Measurements from ENCODE around the gene WDR4.
"Not testable (repeated sequence)": the region's sequence is repeated elsewhere in the genome, so short reads cannot be mapped to it uniquely, and the experiment has no call there.

WDR4 gene

DNA sequence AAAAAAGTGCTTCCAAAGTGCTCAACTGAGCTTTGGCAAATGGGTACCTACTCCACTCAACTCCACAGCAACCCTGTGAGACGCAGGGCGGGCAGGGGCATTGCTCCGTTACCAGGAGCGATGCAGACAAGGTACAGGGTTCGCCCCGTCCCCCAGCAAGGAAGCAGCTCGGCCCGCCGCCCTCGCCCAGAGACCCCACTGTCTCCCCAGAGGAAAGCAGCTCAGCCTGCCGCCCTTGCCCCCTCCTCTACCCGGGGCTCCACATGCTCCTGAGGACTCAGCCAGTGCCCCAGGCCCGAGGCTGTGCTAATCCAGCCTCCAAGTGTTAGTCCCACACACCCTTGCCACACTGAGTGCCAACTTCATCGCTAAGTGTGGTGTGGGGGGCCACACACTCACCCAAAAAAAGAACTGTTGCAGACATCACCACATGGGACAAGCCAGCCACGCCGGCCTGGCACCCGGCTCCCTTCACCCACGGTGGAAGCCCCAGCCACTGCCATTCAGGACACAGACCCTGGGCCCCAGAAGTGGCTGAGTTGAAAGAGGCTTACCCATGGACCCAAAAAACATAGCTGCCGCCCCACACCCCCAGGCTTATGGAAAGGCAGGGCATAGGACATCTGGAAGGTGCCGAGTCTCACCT lies 26.3 kb downstream of the WDR4 start:
- DNase-seq (ENCODE audit: low read depth): no peak

DNA sequence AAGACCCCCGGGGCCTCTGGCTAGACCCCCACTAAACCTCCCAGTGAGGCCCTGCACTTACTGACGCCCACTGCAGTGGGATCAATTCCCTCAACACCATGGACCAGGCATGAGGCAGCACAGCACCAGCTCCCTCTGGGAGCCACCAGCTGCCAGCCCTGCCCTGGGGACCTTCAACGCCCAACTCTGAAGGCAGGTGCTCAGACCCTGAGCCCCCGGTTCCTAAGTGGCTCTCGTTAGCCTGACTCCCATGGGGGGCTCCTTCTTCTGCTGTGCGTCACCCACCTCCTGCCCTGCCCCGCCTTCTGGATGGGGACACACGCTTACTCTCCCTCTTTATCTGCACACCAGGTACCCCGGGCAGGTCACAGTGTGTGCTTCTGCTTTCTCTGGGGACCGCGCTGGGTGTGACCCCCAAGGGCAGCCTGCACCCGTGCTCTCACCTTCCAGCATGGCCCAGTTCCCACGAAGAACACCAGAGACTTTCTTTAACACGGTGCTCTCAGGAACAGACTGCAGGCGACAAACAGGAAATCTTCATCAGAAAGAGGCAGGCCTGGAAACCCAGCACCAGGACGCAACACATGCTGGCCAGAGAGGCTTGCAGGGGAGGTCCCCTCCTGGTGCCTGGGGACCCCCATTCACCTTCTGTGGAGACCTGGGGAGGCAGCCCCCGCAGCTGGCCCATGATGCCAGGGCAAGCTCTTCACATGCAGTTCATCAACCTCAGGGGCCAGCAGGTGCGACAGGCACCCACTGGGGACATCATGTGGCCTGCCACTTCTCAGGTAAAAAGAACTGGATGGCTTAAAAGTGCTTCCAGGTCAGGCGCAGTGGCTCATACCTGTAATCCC lies 27.3 kb downstream of the WDR4 start:
- no peak for DNase-seq (ENCODE audit: low read depth)

DNA sequence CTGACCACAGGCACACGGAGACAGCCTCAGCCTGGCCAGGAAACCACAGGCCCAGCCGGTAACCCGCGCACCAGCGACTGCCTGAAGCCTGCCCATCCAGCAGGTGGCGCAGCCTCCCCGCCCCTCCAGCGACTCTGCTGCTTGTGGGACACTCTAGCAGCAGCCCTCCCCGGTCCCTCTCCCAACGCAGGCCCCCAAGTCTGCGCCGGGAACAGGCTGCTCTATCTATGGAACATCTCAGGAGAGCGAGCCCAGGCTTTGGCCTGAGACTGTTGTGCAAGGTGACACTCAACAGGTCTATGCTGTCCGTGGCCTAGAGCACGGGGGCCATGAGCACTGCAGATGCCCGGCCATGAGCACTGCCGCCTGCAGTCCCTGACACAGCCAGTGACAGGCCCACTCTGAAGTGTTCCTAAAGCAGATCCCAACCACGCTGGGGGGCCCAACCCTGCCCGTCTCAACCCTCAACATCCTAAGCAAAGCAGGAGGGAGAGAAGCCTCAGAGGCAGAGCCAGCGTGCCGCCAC lies 28.4 kb downstream of the WDR4 start:
- no peak for DNase-seq (ENCODE audit: low read depth)

DNA sequence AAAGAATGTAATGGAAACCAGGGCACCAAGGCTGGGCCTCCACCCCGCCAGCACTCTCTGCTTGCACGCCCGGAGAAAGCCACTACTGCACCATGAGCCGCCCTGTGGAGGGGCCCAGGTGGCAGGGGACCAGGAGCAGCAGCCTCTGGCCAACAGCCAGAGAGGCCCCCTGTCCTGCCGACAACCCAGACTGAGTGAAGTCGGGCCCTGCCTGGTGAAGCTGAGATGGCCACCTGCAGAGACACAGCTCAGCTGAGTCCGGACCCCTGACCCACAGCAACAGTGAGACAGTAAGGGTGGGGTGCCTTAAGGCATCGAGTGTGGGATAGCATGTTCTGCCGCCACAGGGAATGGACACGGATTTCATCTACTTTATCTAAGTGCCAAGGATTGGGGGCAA lies 28.9 kb downstream of the WDR4 start:
- DNase-seq (ENCODE audit: low read depth): no peak

DNA sequence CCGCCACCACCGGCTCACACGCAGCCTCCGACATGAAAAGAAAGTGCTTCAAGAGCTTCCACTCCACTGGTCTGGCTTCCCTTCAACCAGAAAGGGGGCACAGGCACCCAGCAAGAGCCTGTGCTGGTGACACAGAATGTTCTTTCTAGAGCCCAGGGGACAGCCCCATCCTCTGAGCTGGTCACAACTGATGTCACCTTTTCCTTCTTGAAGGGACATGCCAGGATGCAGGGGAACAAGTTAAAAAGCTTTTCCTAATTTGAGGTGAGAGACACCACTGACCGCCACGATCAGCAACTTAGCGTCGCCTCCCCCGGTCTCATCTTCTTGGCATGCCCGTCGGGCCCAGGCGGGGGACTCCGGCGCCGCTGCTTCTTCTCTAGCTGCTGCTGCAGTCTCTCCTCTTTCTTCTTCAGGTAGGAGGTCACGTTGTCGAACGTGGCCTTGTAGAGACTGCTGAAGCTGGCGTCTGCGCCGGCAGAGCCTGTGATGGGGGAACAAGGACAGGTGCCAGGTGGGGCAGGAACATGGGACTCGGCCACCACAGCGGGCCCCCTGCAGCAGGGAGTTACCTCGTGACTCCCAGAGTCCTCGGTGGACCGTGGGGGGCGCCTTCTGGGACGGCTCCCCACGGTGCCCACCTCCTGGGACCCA lies 29.5 kb downstream of the WDR4 start:
- DNase-seq (ENCODE audit: low read depth): no peak

DNA sequence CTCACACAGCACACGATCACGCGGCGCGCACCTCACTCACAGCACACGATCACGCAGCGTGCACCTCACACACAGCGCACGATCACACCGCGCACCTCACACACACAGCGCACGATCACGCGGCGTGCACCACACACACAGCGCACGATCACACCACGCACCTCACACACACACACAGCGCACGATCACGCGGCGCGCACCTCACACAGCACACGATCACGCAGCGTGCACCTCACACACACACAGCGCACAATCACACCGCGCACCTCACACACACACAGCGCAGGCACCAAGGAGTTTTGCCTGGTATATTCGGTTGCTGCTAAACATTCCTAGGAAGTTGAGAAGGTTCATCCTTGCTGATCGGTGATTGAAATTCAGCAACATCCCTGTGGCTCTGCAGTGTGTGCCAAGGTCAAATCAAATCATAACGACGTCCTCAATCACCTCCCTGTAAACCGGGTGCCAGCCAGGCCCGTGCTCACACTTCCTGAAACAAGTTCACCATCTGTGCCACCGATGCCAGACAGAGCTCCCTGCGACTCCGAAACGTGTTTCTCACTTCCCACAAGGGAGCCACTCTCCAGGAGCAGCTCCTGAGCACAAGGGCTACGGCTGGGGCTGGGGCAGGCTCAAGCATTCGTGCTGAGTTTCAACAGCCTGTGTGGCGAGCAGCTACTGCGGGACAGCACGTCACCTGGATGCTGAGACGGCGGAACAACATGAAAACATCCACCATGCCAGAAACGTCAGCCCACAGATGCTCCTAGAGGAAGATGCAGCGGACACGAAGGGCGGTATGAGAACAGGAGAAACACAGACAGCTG lies 30.2 kb downstream of the WDR4 start:
- no peak for DNase-seq (ENCODE audit: low read depth)

DNA sequence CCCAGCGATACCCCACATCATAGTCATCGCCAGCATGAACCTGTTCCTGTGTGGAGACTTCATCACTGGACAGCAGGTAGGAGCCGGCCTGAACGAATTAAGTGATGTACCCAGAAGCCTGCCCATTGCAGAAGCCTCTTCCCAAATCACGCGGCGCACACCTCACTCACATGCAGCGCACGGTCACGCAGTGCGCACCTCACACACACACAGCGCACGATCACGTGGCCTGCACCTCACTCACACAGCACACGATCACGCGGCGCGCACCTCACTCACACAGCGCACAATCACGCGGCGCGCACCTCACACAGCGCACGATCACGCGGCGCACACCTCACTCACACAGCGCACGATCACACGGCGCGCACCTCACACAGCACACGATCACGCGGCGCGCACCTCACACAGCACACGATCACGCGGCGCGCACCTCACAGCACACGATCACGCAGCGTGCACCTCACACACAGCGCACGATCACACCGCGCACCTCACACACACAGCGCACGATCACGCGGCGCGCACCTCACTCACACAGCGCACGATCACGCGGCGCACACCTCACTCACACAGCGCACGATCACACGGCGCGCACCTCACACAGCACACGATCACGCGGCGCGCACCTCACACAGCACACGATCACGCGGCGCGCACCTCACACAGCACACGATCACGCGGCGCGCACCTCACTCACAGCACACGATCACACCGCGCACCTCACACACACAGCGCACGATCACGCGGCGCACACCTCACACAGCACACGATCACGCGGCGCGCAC lies 31.0 kb downstream of the WDR4 start:
- DNase-seq (ENCODE audit: low read depth): not testable (repeated sequence)

DNA sequence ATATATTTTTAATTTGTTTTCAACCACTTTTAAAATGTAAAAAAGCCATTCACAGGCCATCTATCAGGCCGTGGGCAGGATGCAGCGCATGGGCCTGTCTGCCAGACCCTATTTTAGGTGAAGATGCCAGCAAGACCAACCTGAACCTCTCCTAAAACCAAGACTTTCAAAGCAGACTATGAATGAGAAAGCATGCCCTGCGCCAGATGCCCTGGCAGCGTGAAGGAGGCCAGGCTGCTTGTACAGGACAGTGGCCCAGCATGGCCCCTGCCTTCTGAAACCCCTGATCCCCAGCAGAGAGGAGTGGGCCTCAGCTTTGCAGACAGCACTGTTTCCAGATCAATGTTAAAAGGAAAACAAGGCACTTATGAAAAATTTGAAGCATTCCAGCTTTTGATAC lies 31.6 kb downstream of the WDR4 start:
- DNase-seq (ENCODE audit: low read depth): no peak

DNA sequence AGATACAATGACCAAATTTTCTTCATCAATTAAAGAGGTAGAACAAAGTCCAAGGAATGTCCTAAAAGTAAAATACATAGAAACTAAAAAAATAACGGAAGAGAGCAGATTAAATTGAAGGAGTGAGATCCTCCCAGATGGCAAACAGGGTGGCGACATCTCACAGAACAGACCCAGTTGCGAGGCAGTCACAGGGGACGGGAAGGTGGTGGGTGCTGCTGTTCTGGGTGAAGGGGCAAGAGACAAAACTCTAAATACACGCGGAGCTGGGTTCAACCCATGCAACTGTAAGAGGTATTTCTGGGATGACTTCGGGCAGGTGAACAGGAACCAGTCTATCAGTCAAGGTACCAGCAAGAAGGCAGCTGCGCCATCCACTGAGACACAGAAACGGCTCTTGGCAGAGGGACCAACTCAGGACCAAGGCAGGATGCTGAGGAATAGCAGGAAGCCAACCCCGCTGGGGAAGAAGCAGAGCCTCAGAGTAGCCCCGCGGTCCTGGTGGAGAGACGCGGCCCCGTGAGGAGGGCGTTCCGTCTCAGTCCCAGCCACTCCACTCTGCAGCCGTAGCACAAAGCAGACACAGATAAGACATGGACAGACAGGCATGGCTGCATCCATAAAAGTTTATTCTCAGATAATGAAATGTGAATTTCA lies 32.2 kb downstream of the WDR4 start:
- no peak for DNase-seq (ENCODE audit: low read depth)

DNA sequence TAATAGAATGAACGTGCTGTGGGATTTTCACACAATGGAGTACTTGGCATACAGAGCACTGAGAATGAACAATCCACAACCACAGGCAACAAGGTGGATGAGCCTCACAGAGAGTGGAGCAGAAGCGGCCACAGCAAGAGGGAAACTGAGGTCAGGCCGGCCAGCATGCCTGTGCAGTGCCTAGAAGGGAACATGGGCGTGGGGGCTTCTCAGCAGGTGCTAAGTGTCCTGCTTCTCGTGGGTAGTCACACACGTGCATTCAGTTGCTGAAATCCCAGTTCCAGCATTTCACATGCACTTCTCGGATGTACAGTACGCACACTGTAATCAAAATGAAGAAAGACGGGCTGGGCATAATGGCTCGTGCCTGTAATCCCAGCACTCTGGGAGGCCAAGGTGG lies 33.1 kb downstream of the WDR4 start:
- DNase-seq (ENCODE audit: low read depth): no peak

DNA sequence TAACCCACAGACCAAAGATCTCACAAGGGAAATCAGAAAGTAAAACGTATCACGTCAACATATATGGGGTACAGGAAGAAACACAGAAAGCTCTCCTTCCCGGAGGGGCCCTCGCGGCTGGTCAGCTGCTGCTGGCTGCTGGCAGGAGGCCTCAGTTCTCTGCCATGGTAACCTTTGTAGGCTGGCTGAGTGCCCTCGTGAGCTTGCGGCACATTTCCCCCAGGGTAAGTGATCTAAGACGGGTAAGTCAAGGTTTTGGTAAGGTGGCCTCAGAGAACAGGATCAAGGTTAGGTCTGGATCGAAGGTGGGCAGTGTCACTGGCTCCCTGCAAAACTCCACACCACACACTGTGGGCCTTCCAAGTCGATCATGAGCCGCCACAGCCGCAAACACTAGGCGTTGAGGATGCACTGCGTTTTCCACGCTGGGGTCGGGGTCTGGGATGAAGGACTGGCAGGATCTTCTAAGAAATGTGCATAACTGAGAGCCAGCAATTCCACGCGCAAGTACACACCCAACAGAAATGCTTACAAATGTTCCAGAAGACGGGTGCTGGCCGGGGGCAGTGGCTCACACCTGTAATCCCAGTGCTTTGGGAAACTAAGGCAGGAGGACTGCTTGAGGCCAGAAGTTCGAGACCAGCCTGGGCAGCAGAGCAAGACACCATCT lies 33.9 kb downstream of the WDR4 start:
- no peak for DNase-seq (ENCODE audit: low read depth)

DNA sequence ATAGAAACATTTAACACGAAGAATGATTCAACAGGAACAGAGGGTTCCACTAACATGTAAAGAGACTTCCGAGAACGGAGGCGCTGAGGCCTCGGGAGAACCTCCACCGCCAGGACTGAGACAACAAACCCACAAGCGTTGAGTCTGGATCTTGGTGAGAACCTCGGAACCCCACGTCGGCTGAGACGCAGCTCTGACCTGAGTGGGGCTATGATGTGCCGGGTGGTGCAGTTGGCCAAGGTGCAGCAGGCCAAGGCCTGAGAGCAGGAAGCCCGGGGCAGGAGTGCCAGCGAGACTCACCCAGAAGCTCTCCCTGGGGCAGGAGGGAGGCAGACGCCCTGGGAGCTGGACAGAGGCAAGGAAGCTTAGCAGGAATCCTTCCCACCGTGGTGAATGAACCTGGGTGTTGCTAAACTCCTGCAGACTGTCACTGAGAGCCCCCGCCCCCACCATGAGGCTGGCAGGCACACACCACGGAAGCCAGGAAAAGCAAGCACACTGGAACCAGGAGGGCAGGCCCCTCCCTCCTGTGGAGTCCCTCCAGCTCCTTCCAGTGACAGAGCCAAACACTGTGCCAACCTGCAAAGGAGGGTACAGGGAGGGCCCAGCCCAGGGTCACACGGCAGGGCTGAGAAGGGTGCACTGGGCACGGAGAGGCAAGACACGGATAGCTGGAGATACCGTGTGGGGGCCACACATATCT lies 34.8 kb downstream of the WDR4 start:
- no peak for DNase-seq (ENCODE audit: low read depth)

DNA sequence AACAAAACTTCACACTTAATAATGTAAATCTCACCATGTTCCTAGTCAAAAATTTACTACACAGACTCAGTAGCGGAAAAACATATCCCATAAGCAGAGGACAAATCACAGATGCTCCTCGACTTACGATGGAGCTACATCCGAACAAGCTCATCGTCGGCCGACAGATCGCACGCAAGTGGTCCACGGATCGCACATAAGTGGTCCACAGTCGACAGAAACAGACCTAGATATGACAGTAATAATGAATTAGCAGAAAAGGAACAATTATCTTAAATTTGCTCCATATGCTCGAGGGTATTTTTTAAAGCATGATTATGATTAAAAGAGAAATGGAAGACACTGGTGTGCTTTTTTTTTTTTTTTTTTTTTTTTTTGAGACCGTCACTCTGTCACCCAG lies 36.3 kb downstream of the WDR4 start:
- DNase-seq (ENCODE audit: low read depth): no peak

DNA sequence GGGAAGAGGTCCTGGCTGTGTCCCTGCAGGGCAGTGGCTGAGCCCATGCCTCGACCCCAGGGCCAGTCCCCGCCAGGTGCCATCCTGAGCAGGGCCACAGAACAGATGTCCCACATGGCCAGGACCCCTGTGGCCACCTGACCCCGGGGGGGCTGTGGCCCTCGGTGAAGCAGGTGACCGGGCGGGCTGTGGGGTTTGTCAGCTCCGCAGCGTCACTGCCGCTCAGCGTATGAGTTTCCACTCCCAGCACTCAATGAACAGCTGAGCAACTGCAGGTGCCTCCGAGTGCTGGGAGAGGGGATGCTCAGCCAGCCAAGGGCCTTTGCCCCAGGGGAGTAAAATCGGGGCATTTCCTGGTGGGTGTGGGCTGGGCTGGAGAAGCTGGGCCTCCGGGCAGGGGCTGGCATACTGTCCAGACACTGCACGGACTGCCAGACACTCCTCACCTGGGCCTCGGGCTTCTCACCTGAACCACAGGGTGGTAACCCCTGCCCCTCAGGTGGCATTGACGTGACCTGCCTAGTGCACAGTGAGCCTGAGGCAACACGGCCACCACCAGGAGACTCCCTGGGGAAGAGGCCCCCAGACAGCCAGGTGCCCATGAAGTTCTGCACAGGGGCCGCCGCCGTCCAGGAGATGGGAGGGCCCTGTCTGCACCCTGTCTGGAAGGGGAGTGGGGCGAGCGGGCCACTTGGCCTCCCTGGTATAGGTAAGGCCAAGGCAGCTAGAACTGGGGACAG lies 37.3 kb downstream of the WDR4 start:
- DNase-seq (ENCODE audit: low read depth): not testable (repeated sequence)

DNA sequence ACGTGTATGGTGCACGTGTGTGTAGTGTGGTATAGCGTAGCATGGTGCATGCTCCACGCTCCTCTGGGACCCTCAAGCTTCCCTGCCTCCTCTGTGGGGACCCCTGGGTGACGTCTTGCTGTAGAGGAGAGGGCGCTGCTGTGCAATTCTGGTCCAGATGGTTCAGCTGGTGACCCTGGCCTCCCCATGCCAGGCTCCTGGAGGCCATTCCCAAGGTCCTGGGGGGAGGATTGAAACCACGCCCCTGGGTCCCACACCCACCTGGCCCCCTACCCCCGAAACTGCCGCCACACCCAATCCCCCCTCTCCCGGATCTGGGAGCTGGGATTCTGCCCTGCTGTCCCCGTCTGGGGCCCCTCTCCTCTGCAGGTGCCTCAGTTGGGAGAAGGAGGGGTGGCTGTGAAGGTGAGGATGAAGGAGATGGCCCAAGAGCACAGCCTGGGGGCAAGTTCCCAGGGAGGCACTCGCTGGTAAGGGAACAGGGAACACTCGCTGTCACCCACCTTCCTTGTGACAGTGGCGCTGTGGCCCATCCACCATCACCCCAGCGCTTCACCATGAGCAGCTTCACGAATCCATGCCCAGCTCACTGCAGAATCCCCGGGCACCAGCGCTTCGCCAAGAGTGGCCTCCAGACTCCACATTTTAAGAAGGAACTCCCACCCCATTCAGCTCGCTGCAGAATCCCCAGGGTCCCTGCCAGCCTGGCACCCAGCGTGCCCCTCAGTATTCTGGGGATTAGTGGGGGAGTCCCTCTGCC lies 38.0 kb downstream of the WDR4 start:
- no peak for DNase-seq (ENCODE audit: low read depth)

DNA sequence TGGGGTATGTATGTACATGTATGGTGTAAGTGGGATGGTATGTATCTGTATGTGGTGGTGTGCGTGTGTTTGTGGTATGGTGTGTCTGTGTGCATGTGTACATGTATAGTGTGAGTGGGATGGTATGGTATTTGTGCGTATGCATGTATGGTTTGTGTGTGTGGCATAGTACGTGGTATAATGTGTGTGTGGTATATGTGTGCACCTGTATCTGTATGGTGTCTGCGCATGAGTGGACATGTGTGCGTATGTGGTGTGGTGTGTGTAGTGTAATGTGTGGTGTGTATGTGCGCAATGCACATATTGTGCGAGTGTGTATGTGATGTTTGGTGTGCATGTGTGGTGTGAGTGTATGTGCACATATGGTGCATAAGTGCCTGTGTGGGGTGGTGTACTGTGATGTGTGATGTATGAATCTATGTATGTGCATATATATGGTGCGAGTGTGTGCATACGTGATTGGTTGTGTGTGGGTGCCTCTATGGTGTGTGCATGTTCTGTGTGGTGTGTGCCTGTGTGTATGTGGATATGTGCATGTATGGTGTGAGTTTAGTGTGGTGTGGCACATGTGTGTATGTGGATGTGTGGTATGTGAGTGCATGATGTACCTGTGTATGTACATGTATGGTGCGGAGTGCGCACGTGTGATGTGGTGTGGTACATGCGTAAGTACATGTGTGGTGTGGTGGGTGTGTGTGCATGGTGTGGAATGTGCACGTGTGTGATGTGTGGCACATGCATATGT lies 38.8 kb downstream of the WDR4 start:
- DNase-seq (ENCODE audit: low read depth): no peak

All from T follicular helper cell (primary cell).